HG03520 (cell line): ENCODE measurements around the gene NAGPA.
"Not testable (repeated sequence)": the region's sequence is repeated elsewhere in the genome, so short reads cannot be mapped to it uniquely, and the experiment has no call there.

ENCODE experiments used
- ATAC-seq: cut with Tn5 transposase; IDR thresholded peaks from one replicate; pipeline ENCODE4 v1.9.1; 2021; ENCODE audit warnings: mild to moderate bottlenecking, moderate library complexity; ENCODE audit not compliant: unreplicated experiment

NAGPA gene

GRCh38 chr16:5062051-5062450 is 28.3 kb upstream of the NAGPA start:
- ATAC-seq: no peak

- ATAC-seq: no peak
Observed at GRCh38 chr16:5060073-5060641, 26.4 kb upstream of the NAGPA start.

GRCh38 chr16:5059386-5060072 is 25.8 kb upstream of the NAGPA start:
- no peak for ATAC-seq

GRCh38 chr16:5058476-5058875 is 24.7 kb upstream of the NAGPA start:
- no peak for ATAC-seq

GRCh38 chr16:5056352-5056751 is 22.6 kb upstream of the NAGPA start:
- peak; percentile 65 for ATAC-seq

- ATAC-seq: no peak
Observed at GRCh38 chr16:5054876-5055865, 21.4 kb upstream of the NAGPA start.

- ATAC-seq: no peak
Observed at GRCh38 chr16:5046914-5047313, 13.2 kb upstream of the NAGPA start.

- no peak for ATAC-seq
Observed at GRCh38 chr16:5045499-5046115, 11.9 kb upstream of the NAGPA start.

- ATAC-seq: not testable (repeated sequence)
Observed at GRCh38 chr16:5044581-5044980, 10.8 kb upstream of the NAGPA start.

GRCh38 chr16:5044011-5044540 is 10.3 kb upstream of the NAGPA start:
- no peak for ATAC-seq

- ATAC-seq: no peak
Observed at GRCh38 chr16:5042574-5043171, 8.9 kb upstream of the NAGPA start.

GRCh38 chr16:5041600-5042133 is 7.9 kb upstream of the NAGPA start:
- ATAC-seq: peak; percentile 69

- ATAC-seq: no peak
Observed at GRCh38 chr16:5040451-5040850, 6.7 kb upstream of the NAGPA start.

GRCh38 chr16:5036228-5037156 is 2.8 kb upstream of the NAGPA start:
- ATAC-seq: no peak

- ATAC-seq: no peak
Observed at GRCh38 chr16:5035909-5036227, 2.1 kb upstream of the NAGPA start.

- no peak for ATAC-seq
Observed at GRCh38 chr16:5034167-5034523, 410 bp upstream of the NAGPA start.

- no peak for ATAC-seq
Observed at GRCh38 chr16:5032748-5033167, 977 bp downstream of the NAGPA start.

GRCh38 chr16:5031601-5032000 is 2.1 kb downstream of the NAGPA start:
- ATAC-seq: no peak

- ATAC-seq: no peak
Observed at GRCh38 chr16:5030251-5030870, 3.4 kb downstream of the NAGPA start.
